Small intestine (tissue), 7 donors: ENCODE measurements around the gene AAMP. TPM values are rescaled to one million over a fixed set of nuclear protein-coding genes. Genes with fewer than 3 reads are reported as not detected.

Experiments
- DNase-seq, 2 donors: peaks; one replicate each; pipeline versions ENCODE4 v3.0.0 to v3.0.0-alpha.2; 2013
- FAIRE-seq: peaks from 2 replicates; lab custom pipeline; 2012; peaks lifted over from hg19 to GRCh38; lab: Jason Lieb, UNC
- H3K27ac ChIP-seq, 3 donors: one replicate each; pipeline ENCODE4 v1.5.1; 2013; ENCODE audit warnings: low read length in 2 of 3, mild to moderate bottlenecking in 2 of 3, control low read depth in 1 of 3, inconsistent platforms in 1 of 3, low read depth in 1 of 3, moderate library complexity in 1 of 3
- H3K27me3 ChIP-seq, 3 donors: one replicate each; pipeline ENCODE4 v1.6.1; 2013; ENCODE audit warnings: low read length in 3 of 3, inconsistent platforms in 1 of 3; ENCODE audit not compliant: control insufficient read depth in 3 of 3, insufficient read depth in 3 of 3
- H3K36me3 ChIP-seq, 3 donors: one replicate each; pipeline ENCODE4 v1.6.1; 2013; ENCODE audit warnings: low read length in 3 of 3, inconsistent platforms in 1 of 3, low read depth in 1 of 3, mild to moderate bottlenecking in 1 of 3, moderate library complexity in 1 of 3; ENCODE audit not compliant: control insufficient read depth in 3 of 3, insufficient read depth in 2 of 3
- H3K4me1 ChIP-seq, 3 donors: one replicate each; pipeline ENCODE4 v1.6.1; 2013; ENCODE audit warnings: low read length in 2 of 3, inconsistent platforms in 1 of 3, low read depth in 1 of 3, mild to moderate bottlenecking in 1 of 3, moderate library complexity in 1 of 3; ENCODE audit not compliant: control insufficient read depth in 3 of 3, insufficient read depth in 2 of 3
- H3K4me3 ChIP-seq, 3 donors: one replicate each; pipeline ENCODE4 v1.5.1; 2013; ENCODE audit warnings: low read length in 3 of 3, control low read depth in 1 of 3, inconsistent platforms in 1 of 3, low read depth in 1 of 3, mild to moderate bottlenecking in 1 of 3, moderate library complexity in 1 of 3
- H3K9me3 ChIP-seq, 2 donors: one replicate each; pipeline ENCODE4 v1.6.1; 2013; ENCODE audit warnings: low read depth in 1 of 2, low read length in 1 of 2; ENCODE audit not compliant: control insufficient read depth in 2 of 2, insufficient read depth in 1 of 2
- WGBS, 3 donors: extraction: QIAGEN DNeasy Blood & Tissue Kit; methylation state at CpG; one replicate each; pipeline ENCODE4 v1.1.7; 2013; 5-methylcytosine and 5-hydroxymethylcytosine counted together
- polyA plus RNA-seq, 4 donors: library from polyadenylated mRNA; stranded (reverse) in 3 of 4; unstranded in 1 of 4; fragments of 200-250 nt in 3 of 4; fragments of 120-200 nt in 1 of 4; gene quantifications; one replicate each; pipeline versions ENCODE4 v1.2.1 to v1.2.3, GENCODE V29; 2013
- donor health status: healthy with polysubstance abuse.
- donor health status: control.
- donor health status: control.
- donor health status: Bipolar disorder and iron deficiency.
- donor health status: healthy.

AAMP gene
- polyA plus RNA-seq, 4 donors: 101 to 134 (median 118) TPM

- peaks cover 15 to 56% (median 25%) of the 10 kb centered on the region in 3 donors for H3K36me3 ChIP-seq
Observed at GRCh38 chr2:218236829-218237228, 33.1 kb downstream of the AAMP start.

GRCh38 chr2:218235017-218235416, 34.9 kb downstream of the AAMP start:
- Histone ChIP-seq H3K4me1 (peaks cover 9 to 28% (median 10%) of the 10 kb centered on the region in 3 donors), H3K36me3 (peaks cover 15 to 60% (median 23%) of the 10 kb centered on the region in 3 donors), H3K4me3 (no peak overlapping the region), H3K27ac (no peak overlapping the region), H3K9me3 (no peaks in the 10 kb centered on the region), H3K27me3 (no peaks in the 10 kb centered on the region)
- FAIRE-seq (no peak), DNase-seq (no peak)
- 96 to 99% (median 98%) methylated on average over 2 of the region's 2 CpGs for WGBS, 3 donors

More at GRCh38 chr2:218236829-218237228, 33.1 kb downstream of the AAMP start:
- Histone ChIP-seq H3K4me3 (no peak overlapping the region), H3K9me3 (no peaks in the 10 kb centered on the region), H3K4me1 (peaks cover 0 to 12% (median 2%) of the 10 kb centered on the region in 3 donors), H3K27me3 (no peaks in the 10 kb centered on the region), H3K27ac (no peak overlapping the region)
- DNase-seq (no peak), FAIRE-seq (no peak)
- 90 to 93% (median 91%) methylated on average over 4 of the region's 4 CpGs for WGBS, 3 donors

- Histone ChIP-seq H3K36me3 (peaks cover 15 to 58% (median 22%) of the 10 kb centered on the region in 3 donors), H3K4me3 (no peak overlapping the region), H3K9me3 (no peaks in the 10 kb centered on the region), H3K27me3 (no peaks in the 10 kb centered on the region), H3K27ac (no peak overlapping the region), H3K4me1 (peaks cover 10 to 33% (median 10%) of the 10 kb centered on the region in 3 donors)
- no peak for FAIRE-seq
- no peak for DNase-seq
- WGBS, 3 donors: 54 to 60% (median 56%) methylated on average over 3 of the region's 3 CpGs
Observed at GRCh38 chr2:218234521-218234920, 35.4 kb downstream of the AAMP start.

GRCh38 chr2:218233543-218233942, 36.4 kb downstream of the AAMP start:
- DNase-seq: no peak
- Histone ChIP-seq H3K4me3 (no peak overlapping the region), H3K27me3 (no peaks in the 10 kb centered on the region), H3K4me1 (peaks cover 10 to 29% (median 13%) of the 10 kb centered on the region in 3 donors), H3K9me3 (no peaks in the 10 kb centered on the region), H3K27ac (no peak overlapping the region), H3K36me3 (peaks cover 12 to 55% (median 18%) of the 10 kb centered on the region in 3 donors)
- WGBS, 3 donors: 88 to 95% (median 91%) methylated on average over 4 of the region's 4 CpGs
- FAIRE-seq: no peak

- Histone ChIP-seq H3K27ac (peak overlapping the region; percentile 50 to 88 (median 84)), H3K36me3 (peaks cover 9 to 60% (median 26%) of the 10 kb centered on the region in 3 donors), H3K27me3 (no peaks in the 10 kb centered on the region), H3K9me3 (no peaks in the 10 kb centered on the region), H3K4me1 (peaks cover 10 to 28% (median 15%) of the 10 kb centered on the region in 3 donors), H3K4me3 (no peak overlapping the region)
- FAIRE-seq (no peak), DNase-seq (peak; percentile 93 to 97)
- 0% methylated on average over 1 of the region's 1 CpG for WGBS, 3 donors
Observed at GRCh38 chr2:218230882-218231281, 39.1 kb downstream of the AAMP start.

- FAIRE-seq: no peak
- WGBS, 3 donors: 20 to 54% (median 26%) methylated on average over 4 of the region's 4 CpGs
- peaks cover 12 to 53% (median 26%) of the 10 kb centered on the region in 3 donors for H3K36me3 ChIP-seq
- peaks cover 10 to 28% (median 15%) of the 10 kb centered on the region in 3 donors for H3K4me1 ChIP-seq
- no peaks in the 10 kb centered on the region for H3K27me3 ChIP-seq
- DNase-seq: peak; percentile 32 to 70
- no peaks in the 10 kb centered on the region for H3K9me3 ChIP-seq
- H3K4me3 ChIP-seq: no peak overlapping the region
- H3K27ac ChIP-seq: peak overlapping the region; percentile 62 to 88 (median 84)
Observed at GRCh38 chr2:218229851-218230250, 40.1 kb downstream of the AAMP start.

- DNase-seq (peak in 1 of 2 donors; percentile 44), FAIRE-seq (no peak)
- WGBS, 3 donors: 25 to 40% (median 31%) methylated on average over 3 of the region's 3 CpGs
- Histone ChIP-seq H3K9me3 (no peaks in the 10 kb centered on the region), H3K27me3 (no peaks in the 10 kb centered on the region), H3K36me3 (peaks cover 10 to 53% (median 24%) of the 10 kb centered on the region in 3 donors), H3K4me1 (peaks cover 10 to 28% (median 15%) of the 10 kb centered on the region in 3 donors), H3K4me3 (no peak overlapping the region), H3K27ac (peak overlapping the region; percentile 38 to 84 (median 59))
Observed at GRCh38 chr2:218229239-218229638, 40.7 kb downstream of the AAMP start.

GRCh38 chr2:218228366-218229090, 41.4 kb downstream of the AAMP start:
- DNase-seq (peak in 1 of 2 donors; percentile 26), FAIRE-seq (no peak)
- no peaks in the 10 kb centered on the region for H3K27me3 ChIP-seq
- H3K4me1 ChIP-seq: peaks cover 10 to 28% (median 15%) of the 10 kb centered on the region in 3 donors
- H3K4me3 ChIP-seq: no peak overlapping the region
- 72 to 79% (median 75%) methylated on average over 6 of the region's 6 CpGs for WGBS, 3 donors
- peak overlapping the region; percentile 34 to 84 (median 79) for H3K27ac ChIP-seq
- no peaks in the 10 kb centered on the region for H3K9me3 ChIP-seq
- H3K36me3 ChIP-seq: peaks cover 8 to 49% (median 20%) of the 10 kb centered on the region in 3 donors
